GM19035 (cell line): ENCODE measurements around the gene ATG16L1.

Source experiments
- ATAC-seq: cut with Tn5 transposase; IDR thresholded peaks from one replicate; pipeline ENCODE4 v1.9.1; 2021; ENCODE audit not compliant: unreplicated experiment

Gene ATG16L1

DNA sequence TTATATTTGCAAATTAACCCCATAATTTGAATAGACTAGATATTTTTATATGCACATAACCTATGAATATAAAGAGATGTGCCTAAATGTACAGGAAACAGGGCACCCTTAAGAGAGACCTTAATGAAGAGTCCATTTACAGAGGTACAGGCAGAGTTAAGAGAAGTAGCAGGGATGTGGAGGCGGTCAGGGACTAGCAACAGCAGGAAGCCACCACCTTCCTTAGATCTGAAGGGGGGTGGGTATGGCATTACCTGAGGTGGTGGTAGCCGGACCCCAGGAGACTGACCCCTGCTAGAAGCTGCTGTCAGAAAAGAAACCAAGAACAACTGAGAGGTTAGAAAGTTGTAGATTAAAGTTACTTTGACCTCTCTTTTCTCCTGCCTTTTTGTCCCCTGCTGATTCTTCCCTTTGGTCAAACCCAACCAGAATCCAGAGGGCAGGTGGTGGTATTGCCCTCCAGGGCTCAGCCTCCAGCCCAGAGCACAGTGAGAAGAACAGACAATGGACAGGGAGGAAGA is 24.9 kb upstream of the ATG16L1 start:
- ATAC-seq = no peak

DNA sequence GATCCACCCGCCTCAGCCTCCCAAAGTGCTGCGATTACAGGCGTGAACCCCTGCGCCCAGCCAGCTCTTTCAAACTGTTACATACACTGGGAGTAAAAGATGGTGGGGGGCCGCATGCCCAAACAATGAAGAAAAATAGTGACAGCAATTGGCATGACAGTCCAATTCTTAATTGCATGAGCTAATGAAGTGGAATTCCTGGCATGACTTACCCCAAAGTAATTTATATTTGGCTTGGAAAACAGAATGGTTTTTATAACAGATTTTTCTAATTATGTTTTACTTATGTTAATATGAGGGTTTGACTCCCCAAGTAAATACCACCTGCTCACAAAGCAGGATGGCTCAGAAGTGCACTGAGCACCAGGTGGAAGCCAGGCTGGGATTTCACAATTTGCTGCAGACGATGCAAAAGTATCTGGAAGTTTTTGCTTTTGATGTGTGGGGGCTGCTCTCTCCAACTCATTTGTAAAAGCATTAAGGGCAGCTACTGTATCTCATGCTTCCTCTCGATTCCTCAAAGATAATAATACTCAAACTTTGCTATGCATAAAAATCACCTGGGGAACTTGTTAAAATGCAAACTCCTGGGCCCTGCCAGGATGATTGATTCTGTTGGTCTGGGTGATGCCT is 24.0 kb upstream of the ATG16L1 start:
- no peak for ATAC-seq

DNA sequence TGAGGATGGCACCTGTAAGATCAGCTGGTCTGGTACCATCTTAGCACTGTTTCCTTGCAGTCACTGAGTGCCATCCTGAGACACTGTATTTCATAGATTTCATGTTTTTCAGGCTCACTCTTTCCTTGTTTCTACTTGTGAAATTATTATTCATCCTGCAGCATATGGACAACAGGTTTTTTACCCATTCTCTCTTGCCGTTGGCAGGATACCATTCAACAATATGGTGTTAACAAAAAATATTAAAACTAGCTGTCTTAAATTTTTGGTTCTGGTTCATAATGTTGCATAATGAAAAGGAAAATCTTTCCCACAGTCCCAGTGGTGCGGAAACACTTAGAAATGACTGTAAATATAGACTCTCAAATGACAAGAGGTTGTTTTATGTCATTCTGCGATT is 23.1 kb upstream of the ATG16L1 start:
- no peak for ATAC-seq

DNA sequence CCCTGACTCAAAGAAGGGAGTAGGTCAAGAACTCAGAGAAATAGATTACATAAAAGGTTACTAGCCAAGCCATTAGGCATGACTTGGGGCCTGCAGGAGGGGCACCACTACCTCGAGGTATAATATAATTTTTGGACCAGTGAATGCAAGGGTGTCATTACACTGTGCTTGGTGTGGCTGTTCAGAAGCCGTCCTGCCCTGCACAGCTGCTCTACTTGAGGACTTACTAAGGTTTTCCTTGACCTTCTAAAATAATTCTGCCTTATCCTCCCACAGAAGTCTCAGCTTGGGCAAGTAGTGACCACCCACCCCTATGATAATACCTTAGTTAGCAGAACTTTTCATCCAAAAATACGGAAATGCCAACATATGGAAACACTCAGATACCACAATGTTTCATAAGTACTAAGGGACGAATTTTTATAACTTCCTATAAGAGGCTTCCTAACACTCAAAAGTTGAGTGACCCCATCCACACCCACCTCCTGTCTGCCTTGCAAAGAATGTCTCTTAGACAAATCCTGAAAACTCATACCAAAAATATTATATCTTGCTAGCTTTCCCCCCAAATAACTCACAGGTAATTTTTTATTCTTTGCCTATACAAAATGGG is 17.7 kb upstream of the ATG16L1 start:
- ATAC-seq = no peak

DNA sequence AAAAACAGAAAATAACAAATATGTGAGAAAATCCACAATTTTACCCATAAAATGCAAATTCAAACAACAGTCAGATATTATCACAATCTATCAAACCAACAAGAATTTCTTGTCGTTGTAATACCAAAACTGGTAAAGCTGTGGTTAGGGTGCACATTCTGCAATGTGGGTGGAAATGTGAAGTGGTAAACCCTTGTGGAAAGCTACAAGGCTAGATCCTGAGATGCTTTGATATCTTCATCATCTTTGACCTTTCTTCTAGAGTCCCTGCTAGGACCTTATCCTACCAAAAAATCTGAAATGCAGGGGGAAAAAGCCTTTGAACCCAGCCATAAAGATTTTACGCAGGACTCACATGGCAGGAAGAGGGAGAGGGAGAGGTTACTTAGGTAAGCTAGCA is 17.2 kb upstream of the ATG16L1 start:
- ATAC-seq = no peak

DNA sequence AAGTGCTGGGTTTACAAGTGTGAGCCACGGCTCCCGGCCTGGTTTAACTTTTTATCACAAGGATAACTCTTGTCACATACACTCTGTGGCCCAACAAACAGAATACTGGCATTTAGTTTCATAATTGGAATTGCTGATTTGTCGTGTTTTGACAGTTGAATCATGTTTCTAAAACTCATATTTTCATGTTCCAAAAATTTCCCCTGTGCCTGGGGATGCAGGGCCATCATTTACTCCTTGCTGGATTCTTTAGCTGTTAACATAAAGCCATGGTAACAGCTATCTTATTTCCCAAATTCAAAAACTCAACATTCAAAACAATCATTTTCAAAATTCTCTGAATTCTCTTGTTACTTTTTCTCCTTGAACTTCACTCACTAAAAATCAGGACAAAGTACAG is 16.5 kb upstream of the ATG16L1 start:
- ATAC-seq = no peak

DNA sequence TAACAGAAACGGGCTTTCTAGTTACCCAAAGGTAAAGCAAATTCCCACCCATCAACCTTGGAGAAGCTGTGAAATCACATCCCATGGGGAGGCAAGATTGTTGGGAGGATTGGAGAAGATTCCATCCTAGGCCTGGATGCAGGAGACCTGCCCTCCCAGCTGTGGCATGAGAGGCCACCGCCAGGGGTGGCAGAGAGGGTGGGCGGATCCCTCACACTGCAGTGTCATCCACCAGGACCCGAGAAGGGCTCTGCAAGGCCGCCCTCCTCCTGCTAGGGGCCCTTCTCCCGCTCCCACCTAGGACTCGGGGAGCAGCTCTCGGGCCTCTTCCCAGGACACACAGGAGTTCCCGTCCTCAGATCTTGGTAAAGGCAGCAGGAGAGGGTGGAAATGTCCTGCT is 15.5 kb upstream of the ATG16L1 start:
- ATAC-seq = no peak

DNA sequence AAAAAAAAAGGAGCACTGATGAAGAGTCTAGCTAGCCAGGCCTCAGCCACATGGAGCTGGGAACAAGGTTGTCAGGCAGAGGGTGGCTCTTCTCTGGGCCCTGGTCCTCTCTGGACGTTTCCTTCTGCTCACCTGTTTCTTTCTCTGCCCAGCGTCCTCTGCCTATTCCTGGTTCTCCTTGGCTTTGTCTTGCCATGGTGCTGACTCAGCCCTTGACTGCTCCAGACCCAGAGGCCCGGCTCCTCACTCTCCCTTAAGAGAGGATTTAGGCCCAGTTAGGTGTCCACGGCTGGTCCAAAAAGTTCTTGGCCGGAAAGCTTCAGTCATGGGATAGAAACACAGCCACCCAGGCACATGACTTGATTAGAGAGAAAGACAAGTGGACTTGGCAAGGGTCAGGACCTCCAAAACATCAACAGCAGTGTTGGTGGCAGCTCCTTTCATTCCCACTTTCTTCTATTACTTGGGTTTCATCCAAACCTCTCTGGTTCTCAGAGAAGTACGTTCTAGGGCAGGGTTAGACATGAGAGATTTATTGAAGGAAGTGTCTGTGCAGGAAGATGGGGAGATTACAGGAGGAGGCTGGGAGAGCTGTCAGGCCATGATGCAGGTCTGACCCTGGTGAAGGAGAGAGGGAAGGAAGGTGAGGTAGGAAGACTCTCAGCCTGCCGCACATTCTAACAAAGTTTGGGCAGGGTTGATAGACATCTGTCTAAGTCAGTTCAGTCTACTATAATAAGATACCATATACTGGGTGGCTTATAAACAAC is 14.5 kb upstream of the ATG16L1 start:
- ATAC-seq = no peak

DNA sequence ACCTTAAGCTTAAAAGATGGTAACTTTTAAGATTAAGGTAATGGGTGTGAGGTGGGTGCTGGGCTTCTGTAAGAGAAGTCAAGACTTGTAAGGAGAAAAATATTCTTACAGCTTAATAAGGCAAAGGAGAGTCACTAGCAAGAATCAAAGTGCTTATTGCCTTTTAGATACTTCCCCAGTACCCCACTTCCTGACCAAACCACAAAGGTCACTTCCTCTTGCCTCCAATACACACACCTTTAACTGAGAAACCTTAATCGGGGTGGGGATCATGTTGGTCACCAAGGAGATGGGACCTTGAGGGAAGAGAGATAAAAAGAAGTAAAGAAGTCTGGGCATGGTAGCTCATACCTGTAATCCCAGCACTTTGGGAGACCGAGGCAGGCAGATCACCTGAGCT is 10.6 kb upstream of the ATG16L1 start:
- ATAC-seq = no peak

DNA sequence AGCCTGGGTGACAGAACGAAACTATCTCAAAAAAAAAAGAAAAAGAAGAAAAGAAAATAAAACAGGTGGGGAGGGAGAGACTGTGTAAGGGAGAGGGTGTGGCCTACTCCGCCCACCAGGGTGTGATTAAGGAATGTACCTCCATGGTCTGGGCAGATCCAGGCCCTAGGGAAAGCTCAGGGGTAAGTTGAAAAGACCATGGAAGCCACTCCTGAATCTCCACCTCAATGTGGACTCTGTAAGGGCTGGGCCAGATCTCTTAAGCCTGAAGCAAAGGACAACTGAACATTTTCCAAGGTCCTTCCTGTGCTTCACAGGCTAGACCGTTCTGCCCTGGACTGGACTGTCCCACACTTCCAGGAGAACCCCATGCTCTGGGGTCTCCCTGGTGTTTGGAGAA is 9.7 kb upstream of the ATG16L1 start:
- ATAC-seq = no peak

DNA sequence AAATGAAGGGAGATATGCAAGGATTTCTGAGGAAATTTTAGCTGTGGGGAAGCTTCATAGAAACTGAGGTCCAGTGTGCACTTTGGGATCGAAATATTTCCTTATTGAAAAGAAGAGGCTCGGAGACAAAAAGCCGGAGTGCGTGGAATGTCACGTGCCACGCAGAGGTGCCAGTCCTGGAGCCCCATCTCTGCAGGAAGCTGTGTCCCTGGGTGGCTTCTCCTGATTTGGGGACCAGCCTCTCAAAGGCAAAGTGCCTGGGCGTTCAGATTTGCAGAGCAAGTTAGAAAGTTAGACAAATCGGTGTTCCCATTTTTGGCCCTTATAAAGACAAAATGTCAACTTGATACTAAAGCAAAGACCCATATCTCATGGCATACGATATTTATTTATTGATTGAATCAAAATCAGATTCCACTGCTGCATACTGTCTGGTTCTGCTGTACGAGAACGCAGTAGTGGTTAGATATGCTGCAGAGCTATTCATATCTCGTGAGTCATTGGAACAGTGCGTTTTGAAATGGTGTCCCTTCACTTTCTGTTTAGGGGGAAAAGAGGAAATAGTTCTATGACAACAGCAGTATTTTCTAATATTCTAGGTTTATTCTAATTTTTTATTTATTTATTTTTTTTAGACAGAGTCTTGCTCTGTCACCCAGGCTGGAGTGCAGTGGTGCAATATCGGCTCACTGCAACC is 9.1 kb upstream of the ATG16L1 start:
- no peak for ATAC-seq

DNA sequence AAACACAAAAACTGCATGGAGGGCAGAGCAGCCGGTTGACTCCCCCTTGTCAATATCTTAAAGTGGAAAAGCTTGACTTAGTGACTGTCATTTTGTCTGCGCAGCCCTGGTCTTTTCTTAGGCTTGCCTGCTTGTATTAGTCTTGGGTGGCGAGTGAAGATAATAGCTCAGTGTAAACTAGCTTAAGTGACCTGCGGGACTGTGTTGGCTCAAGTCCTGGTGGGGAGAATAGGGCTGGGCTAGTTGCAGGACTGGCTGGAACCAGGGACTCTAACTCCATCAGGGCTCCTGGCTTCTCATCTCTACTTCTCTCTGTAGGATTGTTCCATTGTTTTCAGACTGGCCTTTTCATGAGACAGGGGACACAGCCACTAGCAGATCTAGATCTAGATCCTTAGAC is 8.1 kb upstream of the ATG16L1 start:
- no peak for ATAC-seq

DNA sequence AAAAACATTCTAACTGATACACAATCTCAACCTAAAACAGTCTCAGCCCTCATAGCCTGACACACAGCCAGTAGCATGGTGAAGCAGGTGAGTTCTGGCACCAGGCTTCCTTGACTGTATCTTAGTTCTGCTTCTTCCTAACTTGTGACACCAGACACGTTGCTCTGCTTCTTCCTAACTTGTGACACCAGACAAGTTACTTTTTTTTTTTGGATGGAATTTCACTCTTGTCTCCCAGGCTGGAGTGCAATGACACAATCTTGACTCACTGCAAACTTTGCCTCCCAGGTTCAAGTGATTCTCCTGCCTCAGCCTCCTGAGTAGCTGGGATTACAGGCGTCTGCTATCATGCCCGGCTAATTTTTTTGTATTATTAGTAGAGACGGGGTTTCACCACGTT is 6.7 kb upstream of the ATG16L1 start:
- ATAC-seq = no peak

DNA sequence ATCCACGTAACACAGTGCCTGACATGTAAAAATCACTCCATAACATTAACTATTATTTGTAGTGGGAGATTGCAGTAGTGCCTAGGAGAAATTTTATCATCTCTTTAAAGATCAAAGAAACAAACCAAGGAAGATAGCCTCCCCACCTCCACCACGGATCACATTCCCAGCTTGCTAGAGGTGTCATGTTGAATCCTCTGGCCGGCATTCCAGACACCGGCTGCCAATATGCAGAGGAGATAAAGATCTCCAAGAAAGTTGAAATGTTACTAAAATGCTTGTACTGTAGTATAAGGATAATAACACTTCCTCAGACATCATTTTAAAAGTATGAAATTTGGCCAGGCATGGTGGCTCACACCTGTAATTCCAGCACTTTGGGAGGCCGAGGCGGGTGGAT is 6.1 kb upstream of the ATG16L1 start:
- ATAC-seq = no peak

DNA sequence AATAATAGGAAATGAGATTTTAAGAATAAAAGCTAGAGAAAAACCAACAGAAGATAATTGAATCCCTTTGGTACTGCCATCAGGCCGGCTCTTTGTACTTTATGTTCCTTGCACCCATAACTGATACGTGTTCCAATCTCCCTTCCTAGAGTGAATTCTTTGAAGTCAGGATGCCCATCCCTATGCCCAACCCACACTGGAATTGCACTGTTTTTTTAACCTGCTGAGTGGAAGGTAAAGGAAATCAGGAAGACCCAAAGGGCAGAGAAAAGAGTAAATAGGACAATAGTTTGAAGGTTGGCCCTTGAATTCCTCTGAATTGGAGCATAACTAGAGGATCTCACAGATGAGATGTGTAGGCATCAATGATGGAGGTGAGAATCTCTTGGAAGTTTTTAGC is 4.4 kb upstream of the ATG16L1 start:
- ATAC-seq = no peak

DNA sequence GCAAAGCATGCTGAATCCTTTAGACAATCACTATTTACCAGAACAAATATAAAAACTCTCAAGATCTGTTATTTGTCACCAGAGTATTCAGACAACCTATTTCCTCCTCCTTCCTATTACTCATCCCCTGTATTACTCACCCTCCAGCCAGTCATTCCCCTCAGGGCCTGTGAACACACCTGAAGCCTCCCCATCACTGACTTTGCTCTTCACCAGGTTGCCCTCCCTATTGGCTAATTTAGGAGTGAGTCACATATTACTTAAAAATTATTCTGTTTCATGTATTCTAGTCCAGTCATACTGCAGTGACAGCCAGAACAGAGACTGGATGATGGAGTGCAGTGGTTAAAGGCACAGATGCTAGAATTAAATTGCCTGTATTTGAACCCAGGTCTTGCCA is 3.7 kb upstream of the ATG16L1 start:
- no peak for ATAC-seq

DNA sequence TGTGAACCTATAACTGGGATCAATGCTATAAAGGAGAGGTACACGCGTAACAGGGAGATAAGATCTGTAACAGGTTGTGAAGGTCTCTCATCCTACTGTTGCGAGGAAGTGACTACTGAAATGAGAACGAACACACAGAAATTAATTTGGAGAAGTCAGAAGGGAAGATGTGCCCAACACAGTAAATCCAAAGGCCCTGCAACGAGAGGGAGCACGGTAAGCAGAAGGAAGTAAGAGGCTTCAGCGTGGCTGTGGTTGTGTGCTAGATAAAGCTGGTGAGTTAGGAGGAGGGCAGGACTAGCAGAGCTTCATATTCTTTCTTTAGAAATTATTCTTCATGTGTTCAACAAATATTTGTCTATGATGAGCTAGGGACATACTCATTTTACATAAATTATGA is 2.5 kb upstream of the ATG16L1 start:
- no peak for ATAC-seq

DNA sequence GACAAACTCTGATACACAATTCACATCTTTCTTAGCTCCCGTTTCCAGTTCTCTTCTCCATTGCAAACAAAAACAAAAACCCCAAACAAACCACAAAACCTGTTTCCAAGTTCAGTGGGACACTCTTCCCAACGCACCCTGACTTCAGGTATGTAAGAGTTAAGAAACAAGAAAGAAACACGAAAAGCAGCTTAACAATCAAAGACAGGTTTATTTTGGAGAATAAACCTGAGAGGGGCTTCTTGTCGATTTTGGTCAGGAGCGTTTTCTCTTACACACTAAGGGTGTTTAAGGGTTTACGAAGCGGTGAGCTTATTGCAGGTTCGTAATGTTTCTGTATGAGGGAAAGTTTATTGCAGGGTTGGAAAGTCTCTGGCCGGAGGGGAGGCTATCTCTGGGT is 905 bp upstream of the ATG16L1 start:
- no peak for ATAC-seq

DNA sequence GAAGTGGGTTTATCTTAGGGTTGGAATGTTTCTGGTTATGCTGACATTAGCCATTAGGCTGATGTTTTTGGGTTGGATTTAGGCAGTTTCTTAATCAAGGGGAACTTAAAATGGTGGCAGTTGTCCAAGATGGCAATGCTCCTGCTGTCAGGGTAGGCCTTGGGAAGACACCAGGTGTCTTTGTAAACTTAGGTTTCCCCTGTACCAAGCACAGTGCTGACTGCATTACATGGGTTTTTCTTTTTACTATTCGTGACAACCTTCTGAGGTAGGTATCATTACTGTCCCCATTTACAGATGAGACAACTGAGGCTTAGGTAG is 528 bp upstream of the ATG16L1 start:
- peak; percentile 24 for ATAC-seq

DNA sequence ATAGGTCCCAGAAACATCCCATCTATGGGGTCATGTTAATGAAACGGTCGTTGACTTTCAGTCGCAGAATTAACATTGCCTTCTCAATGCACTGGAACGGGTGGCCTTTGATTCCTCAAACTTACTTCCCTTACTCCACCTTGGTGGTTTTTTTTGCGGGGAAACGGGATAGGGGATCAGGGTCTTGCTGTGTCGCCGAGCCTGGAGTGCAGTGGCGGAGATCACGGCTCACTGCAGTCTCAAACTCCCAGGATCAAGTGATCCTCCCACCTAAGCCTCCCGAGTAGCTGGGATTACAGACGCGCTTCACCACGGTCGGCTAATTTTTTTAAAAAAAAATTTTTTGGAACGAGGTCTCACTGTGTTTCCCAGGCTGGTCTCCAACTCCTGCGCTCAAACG is 754 bp downstream of the ATG16L1 start:
- ATAC-seq = no peak

DNA sequence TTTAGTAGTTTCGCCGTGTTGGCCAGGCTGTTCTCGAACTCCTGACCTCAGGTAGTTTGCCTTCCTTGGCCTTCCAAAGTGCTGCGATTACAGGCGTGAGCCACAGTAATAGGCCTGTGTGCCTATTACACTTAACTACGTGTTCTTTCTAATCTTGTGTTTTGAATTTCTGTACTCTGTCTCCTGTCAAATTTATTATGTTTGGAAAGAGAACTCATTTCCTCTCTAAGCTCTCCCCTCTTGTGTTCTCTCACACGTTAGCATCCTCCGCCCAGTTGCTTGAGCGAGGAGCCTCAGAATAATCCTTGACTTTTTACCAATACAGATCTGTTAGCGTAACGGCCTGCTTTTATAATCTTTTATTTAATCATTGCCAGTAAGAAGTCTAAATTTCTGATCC is 3.7 kb downstream of the ATG16L1 start:
- ATAC-seq = no peak

DNA sequence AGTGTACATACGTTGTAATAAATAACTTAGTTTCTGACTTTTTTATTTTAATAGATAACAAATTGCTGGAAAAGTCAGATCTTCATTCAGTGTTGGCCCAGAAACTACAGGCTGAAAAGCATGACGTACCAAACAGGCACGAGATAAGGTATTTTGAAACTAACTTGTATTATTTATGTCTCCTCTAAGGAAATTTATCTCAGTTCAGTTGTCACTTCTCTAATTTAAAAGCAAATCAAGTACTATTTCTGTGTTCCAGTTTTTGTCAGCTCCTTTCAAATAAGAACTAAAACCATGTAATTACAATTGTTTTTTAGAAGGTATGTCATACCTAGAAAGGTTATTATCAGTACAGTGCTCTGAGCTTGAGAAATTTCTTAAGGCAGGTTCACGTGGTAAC is 4.6 kb downstream of the ATG16L1 start:
- ATAC-seq = no peak
